Left renal pelvis (tissue), 4 donors: ENCODE results near the gene OGG1. TPM values are rescaled to one million over a fixed set of nuclear protein-coding genes. Genes with fewer than 3 reads are reported as not detected.
A peak's percentile ranks its signal among the peaks of the same experiment; 100 is the strongest.

ENCODE experiments used
- DNase-seq, 4 donors: peaks; one replicate each; pipeline ENCODE4 v3.0.0-alpha.2; 2013; ENCODE audit warnings: low read depth in 4 of 4, low spot score in 3 of 4
- polyA plus RNA-seq, 4 donors: library from polyadenylated mRNA; unstranded; fragments of 120-200 nt; gene quantifications; one replicate each; pipeline ENCODE4 v1.2.1, GENCODE V29; 2013; ENCODE audit not compliant: insufficient read length in 4 of 4

The OGG1 gene
- polyA plus RNA-seq, 4 donors, result 32.1 to 74.8 (median 50.5) TPM

- DNase-seq, result no peak
Measured at GRCh38 chr3:9781978-9782603, 32.3 kb downstream of the OGG1 start.

GRCh38 chr3:9782770-9783169 lies 33.0 kb downstream of the OGG1 start:
- no peak for DNase-seq

GRCh38 chr3:9783954-9784353 lies 34.2 kb downstream of the OGG1 start:
- DNase-seq, result no peak

- DNase-seq, result no peak
Measured at GRCh38 chr3:9784965-9785364, 35.2 kb downstream of the OGG1 start.

- no peak for DNase-seq
Measured at GRCh38 chr3:9785602-9786001, 35.9 kb downstream of the OGG1 start.

GRCh38 chr3:9786209-9786739 lies 36.5 kb downstream of the OGG1 start:
- no peak for DNase-seq

- no peak for DNase-seq
Measured at GRCh38 chr3:9786825-9787669, 37.3 kb downstream of the OGG1 start.

- DNase-seq, result no peak
Measured at GRCh38 chr3:9787714-9788113, 38.0 kb downstream of the OGG1 start.

GRCh38 chr3:9791127-9791526 lies 41.4 kb downstream of the OGG1 start:
- DNase-seq, result no peak

- no peak for DNase-seq
Measured at GRCh38 chr3:9791790-9792404, 42.1 kb downstream of the OGG1 start.

- peak; percentile 90 to 97 (median 92) for DNase-seq
Measured at GRCh38 chr3:9792405-9793160, 42.8 kb downstream of the OGG1 start, which contains the start of the genes ARPC4 and TADA3. Gene ARPC4 (plus strand): TSS chr3:9793082. CDS start chr3:9793122, 40 bp downstream. Gene TADA3 (minus strand): TSS chr3:9792473. CDS start chr3:9791466, 1,007 bp downstream.

GRCh38 chr3:9793161-9793781 lies 43.5 kb downstream of the OGG1 start:
- DNase-seq, result no peak

GRCh38 chr3:9794400-9794799 lies 44.6 kb downstream of the OGG1 start:
- DNase-seq, result no peak

- no peak for DNase-seq
Measured at GRCh38 chr3:9795207-9795606, 45.5 kb downstream of the OGG1 start.

GRCh38 chr3:9797196-9797945 lies 47.6 kb downstream of the OGG1 start:
- DNase-seq, result no peak

GRCh38 chr3:9800529-9800928 lies 50.8 kb downstream of the OGG1 start:
- DNase-seq, result no peak

- no peak for DNase-seq
Measured at GRCh38 chr3:9803494-9803893, 53.7 kb downstream of the OGG1 start.

GRCh38 chr3:9804996-9805395 lies 55.2 kb downstream of the OGG1 start:
- DNase-seq, result no peak

- DNase-seq, result no peak
Measured at GRCh38 chr3:9806137-9806536, 56.4 kb downstream of the OGG1 start.
